ENCODE measurements around the gene IL21R.

Gene IL21R

GRCh38 chr16:27499659-27500055, 97.7 kb downstream of the IL21R start:
- no peaks in the 10 kb centered on the region for H3K79me1 ChIP-seq (ENCODE audit: low read length)
- H3K23ac ChIP-seq (ENCODE audit: low read length), result no peak overlapping the region
- no peak overlapping the region for H3K27ac ChIP-seq (ENCODE audit: low read depth, low read length)
- H4K5ac ChIP-seq (ENCODE audit: low read length), result no peak overlapping the region
- H3K4me1 ChIP-seq (ENCODE audit: control insufficient read depth, low read depth, low read length), result no peaks in the 10 kb centered on the region
- no peak overlapping the region for H4K8ac ChIP-seq (ENCODE audit: low read depth, low read length)
- no peak overlapping the region for H3K4me3 ChIP-seq (ENCODE audit: low read length)
- H3K36me3 ChIP-seq (ENCODE audit: control insufficient read depth, insufficient read depth, low read length), result peaks cover 19% of the 10 kb centered on the region
- H2BK15ac ChIP-seq (replicated peaks; ENCODE audit: low read depth), result no peak overlapping the region
- no peaks in the 10 kb centered on the region for H3K27me3 ChIP-seq (ENCODE audit: insufficient read depth, low read length, poor library complexity)
- WGBS (ENCODE audit: extremely low coverage, insufficient coverage, low lambda C conversion rate), result no CpG with 5 or more reads among the region's 9 CpGs
- no peak overlapping the region for H3K4me2 ChIP-seq (ENCODE audit: low read length)
- no peak overlapping the region for H3K9ac ChIP-seq (ENCODE audit: low read length)
- no peak overlapping the region for H3K18ac ChIP-seq (ENCODE audit: low read length)
- no peaks in the 10 kb centered on the region for H3K79me2 ChIP-seq (ENCODE audit: control insufficient read depth, insufficient read depth, low read length)
- H3K56ac ChIP-seq (ENCODE audit: low read length), result no peak overlapping the region
- no peak overlapping the region for H3K4ac ChIP-seq (ENCODE audit: low read depth, low read length)
- H2BK5ac ChIP-seq (ENCODE audit: low read length), result no peak overlapping the region
- no peak overlapping the region for H2BK120ac ChIP-seq (ENCODE audit: low read depth, low read length)
- no peak for DNase-seq
- no peak overlapping the region for H2AK5ac ChIP-seq (ENCODE audit: low read length)

- Histone ChIP-seq H2BK15ac (replicated peaks; ENCODE audit: low read depth) (no peak overlapping the region), H4K8ac (ENCODE audit: low read depth, low read length) (no peak overlapping the region), H4K5ac (ENCODE audit: low read length) (no peak overlapping the region), H3K4ac (ENCODE audit: low read depth, low read length) (no peak overlapping the region), H3K79me1 (ENCODE audit: low read length) (no peaks in the 10 kb centered on the region), H3K79me2 (ENCODE audit: control insufficient read depth, insufficient read depth, low read length) (no peaks in the 10 kb centered on the region), H3K56ac (ENCODE audit: low read length) (no peak overlapping the region), H3K18ac (ENCODE audit: low read length) (no peak overlapping the region), H2BK5ac (ENCODE audit: low read length) (no peak overlapping the region), H3K4me2 (ENCODE audit: low read length) (no peak overlapping the region), H3K4me1 (ENCODE audit: control insufficient read depth, low read depth, low read length) (no peaks in the 10 kb centered on the region), H3K36me3 (ENCODE audit: control insufficient read depth, insufficient read depth, low read length) (peaks cover 25% of the 10 kb centered on the region), H2AK5ac (ENCODE audit: low read length) (no peak overlapping the region), H3K4me3 (ENCODE audit: low read length) (no peak overlapping the region), H3K27me3 (ENCODE audit: insufficient read depth, low read length, poor library complexity) (no peaks in the 10 kb centered on the region), H3K9ac (ENCODE audit: low read length) (no peak overlapping the region), H3K23ac (ENCODE audit: low read length) (no peak overlapping the region), H2BK120ac (ENCODE audit: low read depth, low read length) (no peak overlapping the region), H3K27ac (ENCODE audit: low read depth, low read length) (no peak overlapping the region)
- no peak for DNase-seq
- WGBS (ENCODE audit: extremely low coverage, insufficient coverage, low lambda C conversion rate), result no CpG with 5 or more reads among the region's 3 CpGs
These were observed 98.8 kb downstream of the IL21R start for GRCh38 chr16:27500801-27501200.
